Measurements from ENCODE around the gene MEIS1.

MEIS1 gene

GRCh38 chr2:66547887-66548286 lies 113.0 kb downstream of the MEIS1 start:
- no peak for TF ChIP-seq CTCF (IDR thresholded peaks at IDR 0.05)
- Histone ChIP-seq H3K27me3 (no peaks in the 10 kb centered on the region), H3K4me1 (ENCODE audit: control insufficient read depth in 1 of 2, insufficient read depth in 1 of 2, low read depth in 1 of 2, low read length in 1 of 2) (no peaks in the 10 kb centered on the region), H3K36me3 (no peaks in the 10 kb centered on the region), H3K4me3 (ENCODE audit: low read depth in 1 of 2, low read length in 1 of 2) (no peak overlapping the region), H3K9me3 (no peaks in the 10 kb centered on the region), H3K27ac (no peak overlapping the region)

GRCh38 chr2:66548422-66548821 lies 113.5 kb downstream of the MEIS1 start:
- H3K27ac ChIP-seq = no peak overlapping the region
- H3K9me3 ChIP-seq = no peaks in the 10 kb centered on the region
- H3K4me1 ChIP-seq (ENCODE audit: control insufficient read depth in 1 of 2, insufficient read depth in 1 of 2, low read depth in 1 of 2, low read length in 1 of 2) = no peaks in the 10 kb centered on the region
- no peaks in the 10 kb centered on the region for H3K36me3 ChIP-seq
- TF ChIP-seq CTCF (IDR thresholded peaks at IDR 0.05) = no peak
- no peak overlapping the region for H3K4me3 ChIP-seq (ENCODE audit: low read depth in 1 of 2, low read length in 1 of 2)
- H3K27me3 ChIP-seq = no peaks in the 10 kb centered on the region

GRCh38 chr2:66550826-66551225 lies 115.9 kb downstream of the MEIS1 start:
- no peaks in the 10 kb centered on the region for H3K9me3 ChIP-seq
- no peaks in the 10 kb centered on the region for H3K36me3 ChIP-seq
- no peak for TF ChIP-seq CTCF (IDR thresholded peaks at IDR 0.05)
- peaks cover 0 to 6% of the 10 kb centered on the region in 2 experiments for H3K4me1 ChIP-seq (ENCODE audit: control insufficient read depth in 1 of 2, insufficient read depth in 1 of 2, low read depth in 1 of 2, low read length in 1 of 2)
- no peak overlapping the region for H3K27ac ChIP-seq
- H3K4me3 ChIP-seq (ENCODE audit: low read depth in 1 of 2, low read length in 1 of 2) = no peak overlapping the region
- H3K27me3 ChIP-seq = peaks cover 7% of the 10 kb centered on the region

GRCh38 chr2:66553370-66553769 lies 118.4 kb downstream of the MEIS1 start:
- Histone ChIP-seq H3K4me1 (ENCODE audit: control insufficient read depth in 1 of 2, insufficient read depth in 1 of 2, low read depth in 1 of 2, low read length in 1 of 2) (peaks cover 0 to 14% of the 10 kb centered on the region in 2 experiments), H3K36me3 (no peaks in the 10 kb centered on the region), H3K4me3 (ENCODE audit: low read depth in 1 of 2, low read length in 1 of 2) (no peak overlapping the region), H3K27me3 (peaks cover 7% of the 10 kb centered on the region), H3K27ac (no peak overlapping the region), H3K9me3 (no peaks in the 10 kb centered on the region)
- TF ChIP-seq CTCF (IDR thresholded peaks at IDR 0.05) = no peak

GRCh38 chr2:66555091-66555490 lies 120.2 kb downstream of the MEIS1 start:
- Histone ChIP-seq H3K36me3 (no peaks in the 10 kb centered on the region), H3K27me3 (peaks cover 7% of the 10 kb centered on the region), H3K4me1 (ENCODE audit: control insufficient read depth in 1 of 2, insufficient read depth in 1 of 2, low read depth in 1 of 2, low read length in 1 of 2) (peaks cover 0 to 14% of the 10 kb centered on the region in 2 experiments), H3K27ac (no peak overlapping the region), H3K4me3 (ENCODE audit: low read depth in 1 of 2, low read length in 1 of 2) (no peak overlapping the region), H3K9me3 (no peaks in the 10 kb centered on the region)
- no peak for TF ChIP-seq CTCF (IDR thresholded peaks at IDR 0.05)
